ENCODE measurements around the gene OSCP1.
A peak's percentile ranks its signal among the peaks of the same experiment; 100 is the strongest.

The OSCP1 gene

GRCh38 chr1:36481771-36482723 is 31.8 kb upstream of the OSCP1 start:
- H3K27me3 ChIP-seq (ENCODE audit: insufficient read depth, poor library complexity, severe bottlenecking), result no peaks in the 10 kb centered on the region
- DNase-seq (ENCODE audit: low read depth in 1 of 2, low spot score in 1 of 2), result no peak
- H3K4me3 ChIP-seq (replicated peaks; ENCODE audit: insufficient read depth, low read length), result peak overlapping the region; percentile 73
- TF ChIP-seq POLR2AphosphoS5 (IDR thresholded peaks at IDR 0.05; ENCODE audit: low read depth), result no peak
- TF ChIP-seq SPI1 (IDR thresholded peaks at IDR 0.05; ENCODE audit: borderline replicate concordance, low read depth), result no peak
- no peak for TF ChIP-seq CTCF (IDR thresholded peaks at IDR 0.05; ENCODE audit: insufficient read depth, low read length)
- no peak for TF ChIP-seq REST (IDR thresholded peaks at IDR 0.05; ENCODE audit: insufficient replicate concordance, low read depth)
- no peak for TF ChIP-seq GABPA (IDR thresholded peaks at IDR 0.05; ENCODE audit: low read depth)
- H3K27ac ChIP-seq (replicated peaks), result peak overlapping the region; percentile 68

- no peak for TF ChIP-seq POLR2AphosphoS5 (IDR thresholded peaks at IDR 0.05; ENCODE audit: low read depth)
- no peak for TF ChIP-seq GABPA (IDR thresholded peaks at IDR 0.05; ENCODE audit: low read depth)
- no peak for TF ChIP-seq CTCF (IDR thresholded peaks at IDR 0.05; ENCODE audit: insufficient read depth, low read length)
- no peak for TF ChIP-seq REST (IDR thresholded peaks at IDR 0.05; ENCODE audit: insufficient replicate concordance, low read depth)
- TF ChIP-seq SPI1 (IDR thresholded peaks at IDR 0.05; ENCODE audit: borderline replicate concordance, low read depth), result no peak
- no peak for DNase-seq (ENCODE audit: low read depth in 1 of 2, low spot score in 1 of 2)
- no peak overlapping the region for H3K27ac ChIP-seq (replicated peaks)
- H3K4me3 ChIP-seq (replicated peaks; ENCODE audit: insufficient read depth, low read length), result peak overlapping the region; percentile 73; the same call in 1 of the 2 replicates
- no peaks in the 10 kb centered on the region for H3K27me3 ChIP-seq (ENCODE audit: insufficient read depth, poor library complexity, severe bottlenecking)
Observed at GRCh38 chr1:36481091-36481490, 30.8 kb upstream of the OSCP1 start.

GRCh38 chr1:36480161-36480560 is 29.9 kb upstream of the OSCP1 start:
- H3K27ac ChIP-seq (replicated peaks), result no peak overlapping the region
- H3K27me3 ChIP-seq (ENCODE audit: insufficient read depth, poor library complexity, severe bottlenecking), result no peaks in the 10 kb centered on the region
- no peak overlapping the region for H3K4me3 ChIP-seq (replicated peaks; ENCODE audit: insufficient read depth, low read length)
- no peak for DNase-seq (ENCODE audit: low read depth in 1 of 2, low spot score in 1 of 2)
- TF ChIP-seq POLR2AphosphoS5 (IDR thresholded peaks at IDR 0.05; ENCODE audit: low read depth) (no peak), SPI1 (IDR thresholded peaks at IDR 0.05; ENCODE audit: borderline replicate concordance, low read depth) (no peak), CTCF (IDR thresholded peaks at IDR 0.05; ENCODE audit: insufficient read depth, low read length) (no peak), GABPA (IDR thresholded peaks at IDR 0.05; ENCODE audit: low read depth) (no peak), REST (IDR thresholded peaks at IDR 0.05; ENCODE audit: insufficient replicate concordance, low read depth) (no peak)
